Measurements from ENCODE around the gene ZNF382.

GRCh38 chr19:36574741-36575140 lies 30.4 kb upstream of the ZNF382 start:
- TF ChIP-seq CTCF (IDR thresholded peaks at IDR 0.05) (no peak), POLR2A (IDR thresholded peaks at IDR 0.05) (no peak), POLR2AphosphoS5 (IDR thresholded peaks at IDR 0.05) (no peak)

Measured in upper lobe of left lung (tissue), 4 donors.